CD1c-positive myeloid dendritic cell (primary cell): ENCODE measurements around the gene RGL1.

Experiments used
- DNase-seq: peaks from one replicate; pipeline ENCODE4 v3.0.0-alpha.2; 2016; ENCODE audit errors: extremely low spot score

The RGL1 gene

GRCh38 chr1:183957216-183957830, 152.4 kb downstream of the RGL1 start:
- DNase-seq, result no peak

GRCh38 chr1:183958958-183959357, 154.0 kb downstream of the RGL1 start:
- DNase-seq, result no peak

- DNase-seq, result no peak
Observed at GRCh38 chr1:183961132-183961531, 156.2 kb downstream of the RGL1 start.

- no peak for DNase-seq
Observed at GRCh38 chr1:183962903-183963302, 158.0 kb downstream of the RGL1 start.

GRCh38 chr1:183965726-183966125, 160.8 kb downstream of the RGL1 start:
- no peak for DNase-seq

- DNase-seq, result no peak
Observed at GRCh38 chr1:183966487-183966886, 161.6 kb downstream of the RGL1 start.

- no peak for DNase-seq
Observed at GRCh38 chr1:183967914-183968313, 163.0 kb downstream of the RGL1 start.

- DNase-seq, result no peak
Observed at GRCh38 chr1:183968386-183968785, 163.5 kb downstream of the RGL1 start.

GRCh38 chr1:183970516-183971300, 165.8 kb downstream of the RGL1 start:
- DNase-seq, result no peak

- DNase-seq, result no peak
Observed at GRCh38 chr1:183975651-183976050, 170.7 kb downstream of the RGL1 start.

- no peak for DNase-seq
Observed at GRCh38 chr1:183977717-183978116, 172.8 kb downstream of the RGL1 start.
